ENCODE data around the gene LBP. TPM values are rescaled to one million over a fixed set of nuclear protein-coding genes. Genes with fewer than 3 reads are reported as not detected.

LBP gene
- total and polyA plus RNA-seq, 7 donors, result 0.49 to 1.9 TPM; not detected in 5

DNA sequence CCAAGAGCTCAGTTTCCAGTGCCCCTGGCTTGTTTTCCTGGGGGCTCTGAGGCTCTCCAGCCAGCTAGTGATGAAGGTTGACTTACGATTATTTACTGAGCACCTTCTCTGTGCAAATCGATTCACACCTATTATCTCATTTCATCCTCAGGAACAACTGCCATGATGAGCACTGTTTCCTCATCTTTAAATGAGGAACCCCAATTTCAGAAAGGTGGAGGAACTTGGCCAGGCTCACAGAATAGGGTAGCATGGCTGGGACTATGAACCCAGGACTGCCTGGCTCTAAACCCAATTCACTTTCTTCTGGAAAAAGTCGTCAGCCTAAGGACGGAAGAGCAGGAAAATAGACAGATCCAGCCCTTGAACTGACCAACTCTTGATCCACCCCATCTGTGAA lies 45.8 kb upstream of the LBP start:
- intact Hi-C loops (cut with DNase I), result no loop called here
- Histone ChIP-seq H3K27me3 (peaks cover 0 to 21% (median 0%) of the 10 kb centered on the region in 3 donors), H3K4me3 (no peak overlapping the region), H3K27ac (peak overlapping the region in 1 of 4 donors; percentile 82), H3K4me1 (peaks cover 0 to 18% (median 16%) of the 10 kb centered on the region in 4 donors), H3K36me3 (no peaks in the 10 kb centered on the region), H3K9me3 (no peaks in the 10 kb centered on the region)
- WGBS, 2 donors, result 76 to 81% methylated on average over 4 of the region's 4 CpGs
- no peak for DNase-seq
- TF ChIP-seq EP300 (IDR thresholded peaks at IDR 0.05), result no peak

- no peak overlapping the region for H3K27ac ChIP-seq
- peaks cover 0 to 18% (median 16%) of the 10 kb centered on the region in 4 donors for H3K4me1 ChIP-seq
- H3K36me3 ChIP-seq, result no peaks in the 10 kb centered on the region
- 85 to 87% methylated on average over 3 of the region's 3 CpGs for WGBS, 2 donors
- H3K9me3 ChIP-seq, result no peaks in the 10 kb centered on the region
- DNase-seq, result no peak
- TF ChIP-seq EP300 (IDR thresholded peaks at IDR 0.05) (no peak), POLR2AphosphoS5 (IDR thresholded peaks at IDR 0.05) (no peak), POLR2A (IDR thresholded peaks at IDR 0.05) (no peak), CTCF (IDR thresholded peaks at IDR 0.05) (no peak)
- peaks cover 0 to 29% (median 0%) of the 10 kb centered on the region in 3 donors for H3K27me3 ChIP-seq
- no peak overlapping the region for H3K4me3 ChIP-seq
- intact Hi-C loops (cut with DNase I), result no loop called here
Measured at GRCh38 chr20:38301309-38301708, 45.0 kb upstream of the LBP start.

DNA sequence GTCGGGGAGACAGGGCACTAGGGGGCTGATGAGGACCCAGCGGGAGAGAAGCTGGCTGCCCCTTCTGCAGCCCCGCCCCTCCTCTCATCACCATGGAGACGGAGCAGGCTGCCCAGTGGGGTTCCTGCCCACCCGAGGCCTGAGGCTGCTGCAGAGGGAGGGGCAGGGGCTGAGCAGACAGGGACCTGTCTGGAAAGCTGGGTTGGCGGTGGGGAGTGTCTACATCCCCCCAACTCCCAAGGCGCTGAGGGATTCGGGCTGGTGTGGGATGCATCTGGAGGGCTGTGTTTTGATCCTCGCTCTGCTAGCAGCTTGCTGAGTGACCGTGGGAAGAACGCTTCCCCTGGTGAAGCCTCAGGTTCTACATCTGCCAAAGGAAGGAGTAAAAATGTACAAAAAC lies 43.5 kb upstream of the LBP start:
- peak; percentile 56 for DNase-seq
- Histone ChIP-seq H3K27me3 (peaks cover 0 to 33% (median 0%) of the 10 kb centered on the region in 3 donors), H3K4me3 (no peak overlapping the region), H3K4me1 (peaks cover 0 to 18% (median 16%) of the 10 kb centered on the region in 4 donors), H3K36me3 (no peaks in the 10 kb centered on the region), H3K9me3 (no peaks in the 10 kb centered on the region), H3K27ac (no peak overlapping the region)
- intact Hi-C loops (cut with DNase I), result no loop called here
- no peak for TF ChIP-seq POLR2A (IDR thresholded peaks at IDR 0.05)
- 29 to 47% methylated on average over 11 of the region's 11 CpGs for WGBS, 2 donors

DNA sequence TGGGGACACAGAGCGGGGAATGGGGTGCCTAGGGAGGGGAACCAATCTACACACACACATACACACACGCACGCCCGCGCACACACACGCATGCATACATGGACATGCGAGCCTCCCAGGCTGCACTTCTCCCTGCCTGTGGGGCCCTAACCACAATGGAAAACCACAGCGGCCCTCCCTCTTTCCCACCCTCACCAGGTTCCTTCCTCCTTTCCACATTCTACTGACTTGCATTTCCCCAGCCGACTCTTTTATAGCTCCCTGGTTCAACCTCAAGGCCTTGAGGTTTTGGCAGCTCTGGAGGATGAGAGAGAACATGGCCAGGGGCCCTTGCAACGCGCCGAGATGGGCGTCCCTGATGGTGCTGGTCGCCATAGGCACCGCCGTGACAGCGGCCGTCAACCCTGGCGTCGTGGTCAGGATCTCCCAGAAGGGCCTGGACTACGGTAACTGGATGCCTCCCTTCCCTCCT lies 42.3 kb upstream of the LBP start, which contains the start of gene BPI:
TSS of gene BPI (plus strand) at position 249 of the 472 bp plus-strand sequence. CDS start at position 317, 68 bp downstream.
- 41 to 74% methylated on average over 21 of the region's 21 CpGs for WGBS, 2 donors
- Histone ChIP-seq H3K9me3 (no peaks in the 10 kb centered on the region), H3K36me3 (no peaks in the 10 kb centered on the region), H3K4me3 (no peak within 1 kb of the TSS), H3K27ac (no peak within 1 kb of the TSS), H3K27me3 (peaks cover 0 to 33% (median 0%) of the 10 kb centered on the region in 3 donors), H3K4me1 (peaks cover 0 to 10% (median 9%) of the 10 kb centered on the region in 4 donors)
- intact Hi-C loops (cut with DNase I), result no loop called here
- TF ChIP-seq POLR2A (IDR thresholded peaks at IDR 0.05), result no peak
- no peak for TF ChIP-seq POLR2AphosphoS5 (IDR thresholded peaks at IDR 0.05)
- no peak for TF ChIP-seq CTCF (IDR thresholded peaks at IDR 0.05)
- TF ChIP-seq EP300 (IDR thresholded peaks at IDR 0.05), result no peak
- peak; percentile 66 for DNase-seq

GRCh38 chr20:38304845-38305447 lies 41.3 kb upstream of the LBP start:
- DNase-seq, result no peak
- Histone ChIP-seq H3K4me3 (no peak overlapping the region), H3K9me3 (no peaks in the 10 kb centered on the region), H3K27ac (no peak overlapping the region), H3K36me3 (no peaks in the 10 kb centered on the region), H3K27me3 (peaks cover 0 to 33% (median 0%) of the 10 kb centered on the region in 3 donors), H3K4me1 (peaks cover 0 to under 1% (median 0%) of the 10 kb centered on the region in 4 donors)
- no peak for TF ChIP-seq POLR2AphosphoS5 (IDR thresholded peaks at IDR 0.05)
- no peak for TF ChIP-seq POLR2A (IDR thresholded peaks at IDR 0.05)
- TF ChIP-seq CTCF (IDR thresholded peaks at IDR 0.05), result peak in 2 of 4 experiments; percentile 12 to 31
- no peak for TF ChIP-seq EP300 (IDR thresholded peaks at IDR 0.05)
- intact Hi-C loops (cut with DNase I), result no loop called here
- WGBS, 2 donors, result 46 to 50% methylated on average over 8 of the region's 8 CpGs

Measured in sigmoid colon (tissue), 7 donors.